ENCODE results near the gene PPARA. TPM values are rescaled to one million over a fixed set of nuclear protein-coding genes. Genes with fewer than 3 reads are reported as not detected.

The PPARA gene
- total RNA-seq, 1 donor from 2014 or later, result 8.4 TPM

GRCh38 chr22:46121079-46121478 is 29.2 kb upstream of the PPARA start:
- Histone ChIP-seq H3K4me1 (ENCODE audit: insufficient read depth, low read length) (peaks cover 14% of the 10 kb centered on the region), H3K9ac (ENCODE audit: low read length) (peak overlapping the region; percentile 14), H3K4me2 (ENCODE audit: low read length) (no peak overlapping the region), H3K27me3 (ENCODE audit: insufficient read depth, low read length) (no peaks in the 10 kb centered on the region), H3K4me3 (ENCODE audit: insufficient read depth, low read depth, low read length) (no peak overlapping the region), H3K36me3 (ENCODE audit: insufficient read depth, low read length) (no peaks in the 10 kb centered on the region), H3K27ac (ENCODE audit: low read depth, low read length) (no peak overlapping the region), H3K9me3 (ENCODE audit: insufficient read depth, low read depth, low read length) (no peaks in the 10 kb centered on the region), H2AFZ (ENCODE audit: low read depth, low read length) (no peak overlapping the region), H3K79me2 (ENCODE audit: insufficient read depth, low read length) (no peaks in the 10 kb centered on the region), H4K20me1 (ENCODE audit: insufficient read depth, low read length) (peaks cover 14% of the 10 kb centered on the region)
- H3K27me3 Mint-ChIP-seq (ENCODE audit: low read depth, unreplicated experiment), result peaks cover 23% of the 10 kb centered on the region
- DNase-seq (ENCODE audit: low read depth) (no peak), FAIRE-seq (no peak)
- peaks cover 4% of the 10 kb centered on the region for H3K4me1 Mint-ChIP-seq (ENCODE audit: low read depth, unreplicated experiment)
- no peaks in the 10 kb centered on the region for H3K36me3 Mint-ChIP-seq (ENCODE audit: low read depth, unreplicated experiment)
- TF ChIP-seq CTCF (IDR thresholded peaks at IDR 0.05; ENCODE audit: insufficient read depth, low read depth, low read length) (no peak), EZH2 (IDR thresholded peaks at IDR 0.05; ENCODE audit: insufficient read depth, low read length) (no peak)
- no peak overlapping the region for H3K27ac Mint-ChIP-seq (ENCODE audit: unreplicated experiment)
- no peak overlapping the region for H3K4me3 Mint-ChIP-seq (ENCODE audit: unreplicated experiment)
- H3K9me3 Mint-ChIP-seq (ENCODE audit: unreplicated experiment), result no peaks in the 10 kb centered on the region

GRCh38 chr22:46121523-46122287 is 28.6 kb upstream of the PPARA start:
- no peaks in the 10 kb centered on the region for H3K27me3 ChIP-seq (ENCODE audit: insufficient read depth, low read length)
- Mint-ChIP-seq H3K4me3 (ENCODE audit: unreplicated experiment) (no peak overlapping the region), H3K36me3 (ENCODE audit: low read depth, unreplicated experiment) (no peaks in the 10 kb centered on the region), H3K9me3 (ENCODE audit: unreplicated experiment) (no peaks in the 10 kb centered on the region), H3K4me1 (ENCODE audit: low read depth, unreplicated experiment) (peaks cover 4% of the 10 kb centered on the region), H3K27me3 (ENCODE audit: low read depth, unreplicated experiment) (peaks cover 22% of the 10 kb centered on the region), H3K27ac (ENCODE audit: unreplicated experiment) (no peak overlapping the region)
- peaks cover 14% of the 10 kb centered on the region for H4K20me1 ChIP-seq (ENCODE audit: insufficient read depth, low read length)
- H3K9me3 ChIP-seq (ENCODE audit: insufficient read depth, low read depth, low read length), result no peaks in the 10 kb centered on the region
- H3K4me1 ChIP-seq (ENCODE audit: insufficient read depth, low read length), result peaks cover 12% of the 10 kb centered on the region
- TF ChIP-seq EZH2 (IDR thresholded peaks at IDR 0.05; ENCODE audit: insufficient read depth, low read length) (no peak), CTCF (IDR thresholded peaks at IDR 0.05; ENCODE audit: insufficient read depth, low read depth, low read length) (no peak)
- no peak overlapping the region for H3K27ac ChIP-seq (ENCODE audit: low read depth, low read length)
- H3K9ac ChIP-seq (ENCODE audit: low read length), result no peak overlapping the region
- no peak for FAIRE-seq
- no peak overlapping the region for H3K4me3 ChIP-seq (ENCODE audit: insufficient read depth, low read depth, low read length)
- no peak overlapping the region for H2AFZ ChIP-seq (ENCODE audit: low read depth, low read length)
- no peak for DNase-seq (ENCODE audit: low read depth)
- no peaks in the 10 kb centered on the region for H3K36me3 ChIP-seq (ENCODE audit: insufficient read depth, low read length)
- no peaks in the 10 kb centered on the region for H3K79me2 ChIP-seq (ENCODE audit: insufficient read depth, low read length)
- H3K4me2 ChIP-seq (ENCODE audit: low read length), result no peak overlapping the region

- Mint-ChIP-seq H3K36me3 (ENCODE audit: low read depth, unreplicated experiment) (no peaks in the 10 kb centered on the region), H3K27me3 (ENCODE audit: low read depth, unreplicated experiment) (peaks cover 21% of the 10 kb centered on the region), H3K9me3 (ENCODE audit: unreplicated experiment) (no peaks in the 10 kb centered on the region), H3K4me3 (ENCODE audit: unreplicated experiment) (no peak overlapping the region), H3K27ac (ENCODE audit: unreplicated experiment) (no peak overlapping the region), H3K4me1 (ENCODE audit: low read depth, unreplicated experiment) (peaks cover 4% of the 10 kb centered on the region)
- no peak for DNase-seq (ENCODE audit: low read depth)
- FAIRE-seq, result no peak
- Histone ChIP-seq H3K4me1 (ENCODE audit: insufficient read depth, low read length) (peaks cover 12% of the 10 kb centered on the region), H3K9me3 (ENCODE audit: insufficient read depth, low read depth, low read length) (no peaks in the 10 kb centered on the region), H3K4me3 (ENCODE audit: insufficient read depth, low read depth, low read length) (no peak overlapping the region), H3K4me2 (ENCODE audit: low read length) (peak overlapping the region; percentile 46), H3K27ac (ENCODE audit: low read depth, low read length) (no peak overlapping the region), H3K27me3 (ENCODE audit: insufficient read depth, low read length) (no peaks in the 10 kb centered on the region), H2AFZ (ENCODE audit: low read depth, low read length) (no peak overlapping the region), H4K20me1 (ENCODE audit: insufficient read depth, low read length) (peaks cover 10% of the 10 kb centered on the region), H3K9ac (ENCODE audit: low read length) (peak overlapping the region; percentile 8), H3K36me3 (ENCODE audit: insufficient read depth, low read length) (no peaks in the 10 kb centered on the region), H3K79me2 (ENCODE audit: insufficient read depth, low read length) (no peaks in the 10 kb centered on the region)
- no peak for TF ChIP-seq EZH2 (IDR thresholded peaks at IDR 0.05; ENCODE audit: insufficient read depth, low read length)
- TF ChIP-seq CTCF (IDR thresholded peaks at IDR 0.05; ENCODE audit: insufficient read depth, low read depth, low read length), result peak; percentile 62
Measured at GRCh38 chr22:46122511-46122971, 27.8 kb upstream of the PPARA start.

Data from astrocyte (in vitro differentiated cells and primary cell).